Type B pancreatic cell (in vitro differentiated cells): ENCODE results near the gene KIF1A. TPM values are rescaled to one million over a fixed set of nuclear protein-coding genes. Genes with fewer than 3 reads are reported as not detected.
"Not testable (repeated sequence)": the region's sequence is repeated elsewhere in the genome, so short reads cannot be mapped to it uniquely, and the experiment has no call there.

Experiments used
- DNase-seq: peaks from one replicate; pipeline ENCODE4 v3.0.0; 2021; ENCODE audit warnings: mixed read lengths; ENCODE audit not compliant: unreplicated experiment; ENCODE audit errors: extremely low spot score
- H3K27ac Mint-ChIP-seq: 2 replicates; pipeline ENCODE4 v1.8.0; 2021; ENCODE audit warnings: mild to moderate bottlenecking, mixed read lengths
- H3K27me3 Mint-ChIP-seq: 2 replicates; pipeline ENCODE4 v1.8.0; 2021; ENCODE audit warnings: mixed read lengths
- H3K36me3 Mint-ChIP-seq: 2 replicates; pipeline ENCODE4 v1.8.0; 2021; ENCODE audit warnings: mixed read lengths
- H3K4me1 Mint-ChIP-seq: one replicate; pipeline ENCODE4 v1.8.0; 2021; ENCODE audit warnings: mixed read lengths; ENCODE audit not compliant: unreplicated experiment
- H3K4me3 Mint-ChIP-seq: 2 replicates; pipeline ENCODE4 v1.8.0; 2021; ENCODE audit warnings: mild to moderate bottlenecking, mixed read lengths
- H3K9me3 Mint-ChIP-seq: 2 replicates; pipeline ENCODE4 v1.8.0; 2021; ENCODE audit warnings: mixed read lengths
- CTCF ChIP-seq: fragments of 200-600 bp; sonication (generic); conservative IDR thresholded peaks from 2 replicates; pipeline ENCODE4 v1.5.0; 2021; ENCODE audit warnings: antibody characterized with exemption, mild to moderate bottlenecking
- total RNA-seq: library from RNA; stranded (reverse); gene quantifications from 2 replicates; pipeline ENCODE4 v1.2.1, GENCODE V29; 2021; ENCODE audit warnings: low replicate concordance

Gene KIF1A
- total RNA-seq, 1 donor from 2014 or later: 78.4 TPM

GRCh38 chr2:240703417-240704341 lies 116.3 kb downstream of the KIF1A start:
- no peak for TF ChIP-seq CTCF
- Mint-ChIP-seq H3K36me3 (no peaks in the 10 kb centered on the region), H3K4me1 (peaks cover 4% of the 10 kb centered on the region), H3K9me3 (no peaks in the 10 kb centered on the region), H3K27ac (peak overlapping the region; percentile 18), H3K4me3 (no peak overlapping the region), H3K27me3 (peaks cover 18% of the 10 kb centered on the region)
- no peak for DNase-seq

GRCh38 chr2:240702640-240703011 lies 117.4 kb downstream of the KIF1A start:
- Mint-ChIP-seq H3K4me3 (no peak overlapping the region), H3K4me1 (peaks cover 4% of the 10 kb centered on the region), H3K9me3 (no peaks in the 10 kb centered on the region), H3K27ac (no peak overlapping the region), H3K27me3 (peaks cover 13% of the 10 kb centered on the region), H3K36me3 (no peaks in the 10 kb centered on the region)
- no peak for TF ChIP-seq CTCF
- DNase-seq: no peak

- no peak overlapping the region for H3K4me3 Mint-ChIP-seq
Measured at GRCh38 chr2:240701736-240702639, 118.0 kb downstream of the KIF1A start.

GRCh38 chr2:240701091-240701735 lies 118.8 kb downstream of the KIF1A start:
- no peak overlapping the region for H3K4me3 Mint-ChIP-seq
- peaks cover 8% of the 10 kb centered on the region for H3K27me3 Mint-ChIP-seq
- H3K4me1 Mint-ChIP-seq: peaks cover 4% of the 10 kb centered on the region
- no peaks in the 10 kb centered on the region for H3K9me3 Mint-ChIP-seq
- no peaks in the 10 kb centered on the region for H3K36me3 Mint-ChIP-seq
- no peak for DNase-seq
- no peak overlapping the region for H3K27ac Mint-ChIP-seq
- no peak for TF ChIP-seq CTCF

More at GRCh38 chr2:240701736-240702639, 118.0 kb downstream of the KIF1A start:
- Mint-ChIP-seq H3K9me3 (no peaks in the 10 kb centered on the region), H3K4me1 (peaks cover 4% of the 10 kb centered on the region), H3K27ac (no peak overlapping the region), H3K36me3 (no peaks in the 10 kb centered on the region), H3K27me3 (peaks cover 8% of the 10 kb centered on the region)
- DNase-seq: no peak
- no peak for TF ChIP-seq CTCF

- H3K4me1 Mint-ChIP-seq, H3K27me3 Mint-ChIP-seq, H3K36me3 Mint-ChIP-seq, H3K9me3 Mint-ChIP-seq, DNase-seq, H3K4me3 Mint-ChIP-seq, H3K27ac Mint-ChIP-seq: not testable (repeated sequence)
Measured at GRCh38 chr2:240700616-240701015, 119.4 kb downstream of the KIF1A start.

GRCh38 chr2:240699835-240700234 lies 120.2 kb downstream of the KIF1A start:
- H3K9me3 Mint-ChIP-seq, H3K36me3 Mint-ChIP-seq, DNase-seq, H3K4me3 Mint-ChIP-seq, H3K27ac Mint-ChIP-seq, H3K4me1 Mint-ChIP-seq, H3K27me3 Mint-ChIP-seq: not testable (repeated sequence)

- H3K27me3 Mint-ChIP-seq, H3K9me3 Mint-ChIP-seq, H3K4me1 Mint-ChIP-seq, H3K27ac Mint-ChIP-seq, H3K4me3 Mint-ChIP-seq, DNase-seq, H3K36me3 Mint-ChIP-seq: not testable (repeated sequence)
Measured at GRCh38 chr2:240698852-240699561, 121.0 kb downstream of the KIF1A start.

- not testable (repeated sequence) for H3K36me3 Mint-ChIP-seq, H3K27me3 Mint-ChIP-seq, H3K4me3 Mint-ChIP-seq, H3K4me1 Mint-ChIP-seq, H3K27ac Mint-ChIP-seq, H3K9me3 Mint-ChIP-seq, DNase-seq
Measured at GRCh38 chr2:240696469-240696868, 123.5 kb downstream of the KIF1A start.
